ENCODE measurements around the gene TGM2.

The TGM2 gene

DNA sequence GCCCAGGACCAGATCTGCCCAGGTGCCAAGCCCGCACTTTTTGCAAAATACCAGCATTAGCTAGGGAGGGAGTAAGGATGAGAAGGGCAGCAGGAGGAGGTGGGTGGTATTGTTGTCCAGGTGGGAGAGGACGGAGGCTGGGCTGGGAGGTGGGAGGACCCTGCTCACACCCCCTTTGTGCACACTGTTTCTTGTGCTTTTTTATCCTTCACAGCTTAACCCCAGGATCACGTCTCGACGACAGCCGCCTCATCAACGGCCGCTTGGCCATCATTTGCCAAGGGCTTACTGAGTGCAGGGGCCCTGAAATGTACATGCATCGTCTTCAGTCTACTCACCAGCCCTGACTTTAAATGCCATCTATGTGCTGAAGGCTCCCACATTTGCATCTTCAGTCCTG lies 12.1 kb upstream of the TGM2 start:
- H3K27ac ChIP-seq (ENCODE audit: low read depth, low read length), result no peak overlapping the region
- H4K91ac ChIP-seq (ENCODE audit: low read depth, low read length), result peak overlapping the region; percentile 11
- H2BK120ac ChIP-seq (ENCODE audit: insufficient read depth, low read length, poor library complexity), result no peak overlapping the region
- no peaks in the 10 kb centered on the region for H3K27me3 ChIP-seq (ENCODE audit: insufficient read depth, low read length)
- H3K14ac ChIP-seq (ENCODE audit: low read length), result no peak overlapping the region
- peak overlapping the region; percentile 0 for H2BK12ac ChIP-seq (ENCODE audit: low read length)
- H3K4me1 ChIP-seq (ENCODE audit: control insufficient read depth in 1 of 2, insufficient read depth in 2 of 2, low read length in 2 of 2), result peaks cover 15 to 28% of the 10 kb centered on the region in 2 experiments
- no peaks in the 10 kb centered on the region for H3K9me3 ChIP-seq (ENCODE audit: insufficient read depth, low read depth, low read length)
- no peak overlapping the region for H4K8ac ChIP-seq (ENCODE audit: low read depth, low read length)
- H2AFZ ChIP-seq (ENCODE audit: insufficient read depth, low read length, poor library complexity), result no peak overlapping the region
- no peak overlapping the region for H3K18ac ChIP-seq (ENCODE audit: low read length)
- H2AK5ac ChIP-seq (ENCODE audit: low read length), result peak overlapping the region; percentile 20
- H3K9ac ChIP-seq (ENCODE audit: low read length), result no peak overlapping the region
- H3K79me1 ChIP-seq (ENCODE audit: low read length), result peaks cover 14% of the 10 kb centered on the region
- no peak overlapping the region for H3K4me3 ChIP-seq (ENCODE audit: low read depth, low read length)
- no peaks in the 10 kb centered on the region for H3K79me2 ChIP-seq (ENCODE audit: control insufficient read depth, insufficient read depth, low read length, poor library complexity)
- no peak overlapping the region for H3K4ac ChIP-seq (ENCODE audit: low read depth, low read length)
- no peak overlapping the region for H4K12ac ChIP-seq (ENCODE audit: low read depth, low read length)
- no peak overlapping the region for H3K4me2 ChIP-seq (ENCODE audit: low read length)
- DNase-seq, result no peak
- H3K36me3 ChIP-seq (ENCODE audit: control insufficient read depth in 1 of 2, insufficient read depth in 2 of 2, low read length in 2 of 2), result no peaks in the 10 kb centered on the region
- H2BK5ac ChIP-seq (ENCODE audit: low read depth, low read length, poor library complexity), result no peak overlapping the region
- WGBS (ENCODE audit: extremely low coverage, insufficient coverage, insufficient read length), result no CpG with 5 or more reads among the region's 9 CpGs
- H3K23ac ChIP-seq (ENCODE audit: low read length), result no peak overlapping the region

DNA sequence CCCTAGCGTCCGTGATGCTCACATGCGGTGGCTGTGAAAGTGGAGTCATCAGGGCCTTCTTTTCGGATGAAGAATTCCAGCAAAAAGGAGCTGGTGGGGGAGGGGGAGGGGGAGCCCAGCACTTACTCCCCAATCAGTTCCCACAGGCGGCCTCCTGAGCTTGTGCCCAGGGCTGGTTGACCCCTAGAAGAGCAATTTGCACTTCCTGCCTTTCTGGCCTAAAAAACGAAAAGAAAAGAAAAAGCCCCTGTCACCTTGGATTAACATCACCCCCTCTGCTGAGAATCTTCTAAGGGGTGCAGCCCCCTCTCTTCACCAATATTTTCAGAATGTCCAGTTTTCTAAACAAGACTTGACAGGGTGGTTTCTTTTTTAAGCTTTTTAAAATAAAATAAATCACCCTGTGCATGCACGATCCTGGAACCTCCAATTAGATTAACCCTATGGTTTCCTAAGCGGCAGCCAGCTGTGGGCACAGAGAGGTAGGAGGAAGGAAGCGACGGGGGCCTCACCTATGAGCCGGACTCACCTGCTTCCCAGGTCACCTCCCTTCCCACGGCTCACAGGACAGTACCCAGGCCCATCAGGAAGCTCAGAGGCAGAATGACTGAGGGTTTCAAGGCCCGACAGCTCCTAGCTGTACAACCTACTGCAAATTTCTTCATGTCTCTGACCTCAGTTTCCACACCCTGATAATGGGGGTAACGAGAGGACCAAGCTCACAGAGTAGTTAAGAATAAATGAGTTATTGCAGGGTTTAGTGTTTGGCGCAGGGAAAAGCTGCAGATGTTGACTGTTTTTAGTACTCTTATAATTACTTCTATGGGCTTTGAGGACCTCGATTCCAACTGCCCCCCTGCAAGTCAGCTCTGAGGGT lies 10.5 kb upstream of the TGM2 start:
- H2BK12ac ChIP-seq (ENCODE audit: low read length), result peak overlapping the region; percentile 83
- WGBS (ENCODE audit: extremely low coverage, insufficient coverage, insufficient read length), result no CpG with 5 or more reads among the region's 16 CpGs
- H2BK5ac ChIP-seq (ENCODE audit: low read depth, low read length, poor library complexity), result no peak overlapping the region
- no peak overlapping the region for H3K23ac ChIP-seq (ENCODE audit: low read length)
- H3K9me3 ChIP-seq (ENCODE audit: insufficient read depth, low read depth, low read length), result no peaks in the 10 kb centered on the region
- no peak overlapping the region for H4K12ac ChIP-seq (ENCODE audit: low read depth, low read length)
- H3K27me3 ChIP-seq (ENCODE audit: insufficient read depth, low read length), result no peaks in the 10 kb centered on the region
- H3K79me2 ChIP-seq (ENCODE audit: control insufficient read depth, insufficient read depth, low read length, poor library complexity), result no peaks in the 10 kb centered on the region
- no peak for DNase-seq
- H3K4me1 ChIP-seq (ENCODE audit: control insufficient read depth in 1 of 2, insufficient read depth in 2 of 2, low read length in 2 of 2), result peaks cover 14 to 23% of the 10 kb centered on the region in 2 experiments
- peak overlapping the region; percentile 13 for H2AK5ac ChIP-seq (ENCODE audit: low read length)
- H3K4me3 ChIP-seq (ENCODE audit: low read depth, low read length), result no peak overlapping the region
- H3K27ac ChIP-seq (ENCODE audit: low read depth, low read length), result no peak overlapping the region
- no peak overlapping the region for H3K4ac ChIP-seq (ENCODE audit: low read depth, low read length)
- H2BK120ac ChIP-seq (ENCODE audit: insufficient read depth, low read length, poor library complexity), result peak overlapping the region; percentile 52
- no peak overlapping the region for H3K9ac ChIP-seq (ENCODE audit: low read length)
- peaks cover 12% of the 10 kb centered on the region for H3K79me1 ChIP-seq (ENCODE audit: low read length)
- H4K8ac ChIP-seq (ENCODE audit: low read depth, low read length), result peak overlapping the region; percentile 3
- H3K36me3 ChIP-seq (ENCODE audit: control insufficient read depth in 1 of 2, insufficient read depth in 2 of 2, low read length in 2 of 2), result no peaks in the 10 kb centered on the region
- H3K4me2 ChIP-seq (ENCODE audit: low read length), result no peak overlapping the region
- peak overlapping the region; percentile 45 for H4K91ac ChIP-seq (ENCODE audit: low read depth, low read length)
- H3K14ac ChIP-seq (ENCODE audit: low read length), result no peak overlapping the region
- H3K18ac ChIP-seq (ENCODE audit: low read length), result peak overlapping the region; percentile 25
- no peak overlapping the region for H2AFZ ChIP-seq (ENCODE audit: insufficient read depth, low read length, poor library complexity)

DNA sequence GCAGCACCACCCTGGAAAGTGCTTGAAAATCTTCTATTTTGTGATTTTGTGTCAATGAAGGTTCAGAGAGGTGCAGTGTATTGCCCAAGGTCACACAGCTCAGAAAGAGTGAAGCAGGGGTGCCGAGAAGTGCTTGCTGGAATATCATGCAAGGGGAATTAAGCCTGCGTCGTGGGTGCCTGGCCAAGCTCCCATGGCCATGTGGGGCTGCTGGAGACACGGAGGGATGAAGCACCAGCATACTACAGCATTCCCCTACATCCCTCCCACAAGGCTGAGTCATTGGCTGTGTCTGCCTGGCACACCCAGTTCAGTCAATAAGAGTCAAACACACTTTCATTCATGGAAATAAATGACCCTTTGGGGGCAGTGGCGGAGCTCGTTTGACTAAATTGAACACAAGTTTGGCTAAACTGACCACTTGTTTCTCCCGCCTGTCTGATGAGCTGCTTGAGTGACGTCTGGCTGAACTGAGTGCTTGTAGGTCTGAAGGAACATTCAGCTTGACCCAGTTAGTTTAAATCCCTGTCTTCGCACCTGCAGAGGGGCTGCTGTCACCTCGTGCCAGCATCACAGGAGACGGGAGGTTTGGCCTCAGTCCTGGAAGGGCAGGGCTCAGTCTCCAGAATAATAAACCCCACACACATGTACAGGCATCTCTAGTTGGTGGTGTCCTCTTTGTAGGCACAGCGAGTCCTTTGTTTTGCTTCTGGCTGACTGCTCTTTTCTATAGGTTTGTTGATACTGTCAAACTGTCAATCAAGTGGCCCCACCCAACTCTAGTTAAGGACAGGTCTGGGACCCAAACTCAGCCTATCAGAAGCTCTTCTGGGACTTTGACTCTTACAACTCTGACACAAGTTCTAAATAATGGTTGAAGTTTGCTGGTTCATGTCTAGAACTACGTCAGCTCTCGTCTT lies 8.4 kb upstream of the TGM2 start:
- no peak overlapping the region for H3K4me2 ChIP-seq (ENCODE audit: low read length)
- no peak overlapping the region for H3K23ac ChIP-seq (ENCODE audit: low read length)
- no peaks in the 10 kb centered on the region for H3K9me3 ChIP-seq (ENCODE audit: insufficient read depth, low read depth, low read length)
- H3K36me3 ChIP-seq (ENCODE audit: control insufficient read depth in 1 of 2, insufficient read depth in 2 of 2, low read length in 2 of 2), result no peaks in the 10 kb centered on the region
- peak overlapping the region; percentile 38 for H4K91ac ChIP-seq (ENCODE audit: low read depth, low read length)
- H3K4ac ChIP-seq (ENCODE audit: low read depth, low read length), result no peak overlapping the region
- no peak overlapping the region for H4K12ac ChIP-seq (ENCODE audit: low read depth, low read length)
- no peaks in the 10 kb centered on the region for H3K79me2 ChIP-seq (ENCODE audit: control insufficient read depth, insufficient read depth, low read length, poor library complexity)
- no peak overlapping the region for H3K18ac ChIP-seq (ENCODE audit: low read length)
- no peak overlapping the region for H3K9ac ChIP-seq (ENCODE audit: low read length)
- no peak overlapping the region for H4K8ac ChIP-seq (ENCODE audit: low read depth, low read length)
- no peaks in the 10 kb centered on the region for H3K27me3 ChIP-seq (ENCODE audit: insufficient read depth, low read length)
- peak overlapping the region; percentile 45 for H3K27ac ChIP-seq (ENCODE audit: low read depth, low read length)
- H2AFZ ChIP-seq (ENCODE audit: insufficient read depth, low read length, poor library complexity), result peak overlapping the region; percentile 20
- H2AK5ac ChIP-seq (ENCODE audit: low read length), result peak overlapping the region; percentile 24
- H2BK5ac ChIP-seq (ENCODE audit: low read depth, low read length, poor library complexity), result no peak overlapping the region
- H2BK120ac ChIP-seq (ENCODE audit: insufficient read depth, low read length, poor library complexity), result peak overlapping the region; percentile 15
- peak; percentile 69 to 74 for DNase-seq
- peaks cover 27% of the 10 kb centered on the region for H3K79me1 ChIP-seq (ENCODE audit: low read length)
- H3K14ac ChIP-seq (ENCODE audit: low read length), result peak overlapping the region; percentile 8
- H2BK12ac ChIP-seq (ENCODE audit: low read length), result peak overlapping the region; percentile 87
- H3K4me1 ChIP-seq (ENCODE audit: control insufficient read depth in 1 of 2, insufficient read depth in 2 of 2, low read length in 2 of 2), result peaks cover 20 to 27% of the 10 kb centered on the region in 2 experiments
- no CpG with 5 or more reads among the region's 14 CpGs for WGBS (ENCODE audit: extremely low coverage, insufficient coverage, insufficient read length)
- H3K4me3 ChIP-seq (ENCODE audit: low read depth, low read length), result no peak overlapping the region

DNA sequence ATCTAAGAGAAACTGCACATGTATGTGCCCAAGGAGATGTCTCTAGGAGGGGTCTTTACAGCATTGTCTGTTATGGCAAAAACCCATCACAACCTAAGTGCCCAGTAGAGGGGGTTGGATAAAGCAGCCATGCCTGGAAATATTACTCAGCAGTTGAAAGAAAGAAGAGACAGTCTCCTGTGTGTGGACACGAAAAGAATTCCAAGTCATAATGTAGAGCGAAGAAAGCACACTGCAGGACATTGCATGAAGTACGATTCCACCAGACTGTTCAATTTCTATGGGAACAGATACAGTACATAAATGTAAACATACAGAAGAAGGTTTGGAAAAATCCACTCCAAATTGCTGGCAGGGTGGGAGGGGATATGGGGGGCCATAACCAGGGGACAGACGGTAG lies 7.3 kb upstream of the TGM2 start:
- H3K36me3 ChIP-seq (ENCODE audit: control insufficient read depth in 1 of 2, insufficient read depth in 2 of 2, low read length in 2 of 2), result no peaks in the 10 kb centered on the region
- H3K4me1 ChIP-seq (ENCODE audit: control insufficient read depth in 1 of 2, insufficient read depth in 2 of 2, low read length in 2 of 2), result peaks cover 31 to 37% of the 10 kb centered on the region in 2 experiments
- H4K91ac ChIP-seq (ENCODE audit: low read depth, low read length), result no peak overlapping the region

More for the DNA sequence above, 7.3 kb upstream of the TGM2 start:
- H3K79me2 ChIP-seq (ENCODE audit: control insufficient read depth, insufficient read depth, low read length, poor library complexity), result no peaks in the 10 kb centered on the region
- WGBS (ENCODE audit: extremely low coverage, insufficient coverage, insufficient read length), result no CpG with 5 or more reads among the region's 4 CpGs
- no peak for DNase-seq
- H3K23ac ChIP-seq (ENCODE audit: low read length), result no peak overlapping the region
- no peaks in the 10 kb centered on the region for H3K9me3 ChIP-seq (ENCODE audit: insufficient read depth, low read depth, low read length)
- H3K4me2 ChIP-seq (ENCODE audit: low read length), result no peak overlapping the region
- H2BK5ac ChIP-seq (ENCODE audit: low read depth, low read length, poor library complexity), result no peak overlapping the region
- no peak overlapping the region for H3K4me3 ChIP-seq (ENCODE audit: low read depth, low read length)
- no peak overlapping the region for H3K4ac ChIP-seq (ENCODE audit: low read depth, low read length)
- H3K9ac ChIP-seq (ENCODE audit: low read length), result no peak overlapping the region
- H4K8ac ChIP-seq (ENCODE audit: low read depth, low read length), result no peak overlapping the region
- no peaks in the 10 kb centered on the region for H3K27me3 ChIP-seq (ENCODE audit: insufficient read depth, low read length)
- H2BK120ac ChIP-seq (ENCODE audit: insufficient read depth, low read length, poor library complexity), result no peak overlapping the region
- no peak overlapping the region for H2BK12ac ChIP-seq (ENCODE audit: low read length)
- H3K18ac ChIP-seq (ENCODE audit: low read length), result no peak overlapping the region
- H3K79me1 ChIP-seq (ENCODE audit: low read length), result peaks cover 37% of the 10 kb centered on the region
- no peak overlapping the region for H4K12ac ChIP-seq (ENCODE audit: low read depth, low read length)
- no peak overlapping the region for H2AFZ ChIP-seq (ENCODE audit: insufficient read depth, low read length, poor library complexity)
- H3K14ac ChIP-seq (ENCODE audit: low read length), result no peak overlapping the region
- no peak overlapping the region for H2AK5ac ChIP-seq (ENCODE audit: low read length)
- no peak overlapping the region for H3K27ac ChIP-seq (ENCODE audit: low read depth, low read length)

Measured in trophoblast cell (in vitro differentiated cells and primary cell).